Aorta (tissue), 5 donors: Measurements from ENCODE around the gene PPP3R2. TPM values are rescaled to one million over a fixed set of nuclear protein-coding genes. Genes with fewer than 3 reads are reported as not detected.

Experiments
- ATAC-seq: fragments of 200-7000 bp; cut with Tn5 transposase; one replicate; pipeline ENCODE4 v1.9.1; 2022; ENCODE audit warnings: moderate library complexity; ENCODE audit not compliant: low FRiP score
- DNase-seq, 2 donors: peaks; one replicate each; pipeline ENCODE4 v3.0.0-alpha.2; 2020
- H3K27ac ChIP-seq, 2 donors: one replicate each; pipeline ENCODE4 v1.5.1; 2013; ENCODE audit warnings: low read length in 2 of 2, mild to moderate bottlenecking in 2 of 2, moderate library complexity in 2 of 2, control low read depth in 1 of 2, inconsistent platforms in 1 of 2, low read depth in 1 of 2
- H3K27me3 ChIP-seq, 2 donors: one replicate each; pipeline ENCODE4 v1.6.1; 2013; ENCODE audit warnings: control low read depth in 1 of 2, low read length in 1 of 2, mild to moderate bottlenecking in 1 of 2, moderate library complexity in 1 of 2; ENCODE audit not compliant: insufficient read depth in 2 of 2, control insufficient read depth in 1 of 2
- H3K36me3 ChIP-seq, 2 donors: one replicate each; pipeline ENCODE4 v1.6.1; 2013; ENCODE audit warnings: control low read depth in 1 of 2, low read length in 1 of 2, mild to moderate bottlenecking in 1 of 2; ENCODE audit not compliant: insufficient read depth in 2 of 2, control insufficient read depth in 1 of 2
- H3K4me1 ChIP-seq, 2 donors: one replicate each; pipeline ENCODE4 v1.6.1; 2013; ENCODE audit warnings: low read length in 2 of 2, control low read depth in 1 of 2, mild to moderate bottlenecking in 1 of 2, moderate library complexity in 1 of 2; ENCODE audit not compliant: insufficient read depth in 2 of 2, control insufficient read depth in 1 of 2
- H3K4me3 ChIP-seq, 2 donors: one replicate each; pipeline ENCODE4 v1.5.1; 2013; ENCODE audit warnings: low read length in 2 of 2, control low read depth in 1 of 2, mild to moderate bottlenecking in 1 of 2
- H3K9me3 ChIP-seq: one replicate; pipeline ENCODE4 v1.6.1; 2013; ENCODE audit warnings: mild to moderate bottlenecking, low read length; ENCODE audit not compliant: control insufficient read depth
- WGBS, 2 donors: extraction: QIAGEN DNeasy Blood & Tissue Kit; methylation state at CpG; one replicate each; pipeline ENCODE4 v1.1.7; 2013; 5-methylcytosine and 5-hydroxymethylcytosine counted together
- intact Hi-C, 2 donors: fragments of 100-400 bp; cut with DNase I; formaldehyde crosslinking; loops; one replicate each; pipeline versions ENCODE4 v1.14.2 to v1.15.0; 2022
- polyA plus RNA-seq, 2 donors: library from polyadenylated mRNA; stranded (reverse); fragments of 200-250 nt; gene quantifications; one replicate each; pipeline ENCODE4 v1.2.3, GENCODE V29; 2013
- total RNA-seq, 2 donors: library from RNA; stranded (reverse); fragmentation: NEBNext Ultra II Directional; extraction: Animal tissue kit (Norgen Biotek cat#: 25700); gene quantifications; one replicate each; pipeline ENCODE4 v1.2.1, GENCODE V29; 2021
- donor health status: healthy with polysubstance abuse.
- donor health status: Bipolar disorder and iron deficiency.
- donor health status: DM: no; HTN: no; CAD: no.
- donor health status: DM: no; HTN: no; CAD: no.
- donor health status: DM: yes; HTN: yes; CAD: no.

PPP3R2 gene
- total and polyA plus RNA-seq, 4 donors: not detected

DNA sequence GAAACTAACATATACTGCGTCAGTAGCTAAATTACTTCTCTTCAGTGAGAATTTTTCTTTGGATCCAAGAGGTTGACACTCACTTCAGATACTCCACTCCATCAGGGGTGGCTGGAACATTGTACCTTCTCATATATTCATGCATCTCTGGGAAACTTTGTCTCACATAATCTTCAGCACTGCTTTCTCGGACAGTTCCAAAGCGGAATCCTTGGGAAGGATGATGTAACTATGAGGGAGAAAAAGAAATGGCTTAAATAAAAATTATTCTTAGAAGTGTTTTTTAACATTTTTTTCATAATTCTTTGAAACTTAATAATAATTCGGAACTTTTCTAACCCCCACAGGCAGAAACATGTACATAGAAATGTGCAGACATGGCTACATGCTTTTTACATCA is 33.4 kb upstream of the PPP3R2 start:
- intact Hi-C loops: no loop called here
- H3K9me3 ChIP-seq: no peaks in the 10 kb centered on the region
- no peak for DNase-seq

DNA sequence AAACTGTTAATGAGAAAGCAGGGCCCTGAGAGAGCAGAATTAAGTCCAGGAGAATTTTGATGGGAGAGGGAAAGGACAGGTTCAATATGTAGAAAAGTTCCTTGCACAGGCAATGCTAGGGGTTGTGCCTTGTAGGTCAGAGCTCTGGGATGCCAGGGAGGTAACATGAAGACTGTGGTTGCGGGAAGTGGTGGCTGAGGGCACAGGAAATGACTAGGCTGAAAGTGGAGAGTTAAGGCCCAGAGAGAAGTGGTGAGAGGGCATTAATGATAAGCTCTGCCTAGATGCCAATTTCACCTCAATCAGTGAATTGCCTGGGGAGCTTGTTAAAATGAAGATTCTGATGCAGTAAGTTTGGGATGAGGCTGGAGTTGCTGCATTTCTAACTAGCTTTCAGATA is 31.5 kb upstream of the PPP3R2 start:
- Histone ChIP-seq H3K4me1 (no peaks in the 10 kb centered on the region), H3K27ac (no peak overlapping the region), H3K4me3 (no peak overlapping the region), H3K36me3 (no peaks in the 10 kb centered on the region), H3K9me3 (no peaks in the 10 kb centered on the region), H3K27me3 (no peaks in the 10 kb centered on the region)
- ATAC-seq: no peak
- WGBS, 2 donors: 81 to 82% methylated on average over 1 of the region's 1 CpG
- DNase-seq: no peak
- intact Hi-C loops: no loop called here

More for the DNA sequence above, 33.4 kb upstream of the PPP3R2 start:
- Histone ChIP-seq H3K4me3 (no peak overlapping the region), H3K4me1 (no peaks in the 10 kb centered on the region), H3K27ac (no peak overlapping the region), H3K36me3 (no peaks in the 10 kb centered on the region), H3K27me3 (no peaks in the 10 kb centered on the region)
- ATAC-seq: no peak
- WGBS, 2 donors: 47 to 49% methylated on average over 4 of the region's 4 CpGs

DNA sequence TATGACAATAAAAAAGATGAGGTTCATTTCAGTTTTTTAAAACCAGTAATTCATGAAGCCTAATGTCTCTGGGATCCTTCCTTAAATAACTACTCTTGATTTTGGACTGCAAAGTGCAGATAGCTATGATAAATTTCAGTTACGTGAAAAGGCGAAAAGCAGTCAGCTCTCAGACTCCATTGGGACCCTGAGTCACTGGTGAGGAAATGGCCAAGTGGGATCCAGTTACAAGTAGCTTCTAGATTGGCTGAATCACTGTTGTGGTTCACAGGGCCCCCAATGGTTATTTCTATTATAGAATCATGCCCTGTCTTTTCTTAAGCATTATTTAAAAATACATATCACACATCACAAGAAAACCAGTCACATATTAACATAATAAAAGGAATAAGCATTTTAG is 31.1 kb upstream of the PPP3R2 start:
- intact Hi-C loops: no loop called here
- no peak for DNase-seq
- no peaks in the 10 kb centered on the region for H3K36me3 ChIP-seq
- ATAC-seq: no peak
- H3K4me1 ChIP-seq: no peaks in the 10 kb centered on the region
- no peaks in the 10 kb centered on the region for H3K9me3 ChIP-seq
- WGBS, 2 donors: 22 to 46% methylated on average over 2 of the region's 2 CpGs
- H3K27ac ChIP-seq: no peak overlapping the region
- no peaks in the 10 kb centered on the region for H3K27me3 ChIP-seq
- H3K4me3 ChIP-seq: no peak overlapping the region

DNA sequence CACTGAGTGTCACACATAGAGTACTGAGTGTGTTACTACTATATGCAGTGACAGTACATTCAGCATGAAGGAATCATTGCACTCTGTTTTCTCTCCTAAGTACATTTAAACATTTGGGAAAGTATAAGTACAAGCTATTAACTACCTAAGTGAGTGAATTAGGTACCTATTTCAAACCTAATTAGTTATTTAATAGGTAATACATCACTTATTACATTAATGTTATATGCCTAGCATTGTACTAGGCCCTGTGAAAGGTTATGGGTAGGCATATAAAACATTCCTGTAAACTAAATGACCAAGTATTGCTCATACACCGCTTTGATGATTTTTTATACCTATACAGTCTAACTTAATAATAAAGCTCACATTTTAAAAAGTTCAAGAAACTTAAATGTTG is 25.7 kb upstream of the PPP3R2 start:
- H3K4me1 ChIP-seq: no peaks in the 10 kb centered on the region

DNA sequence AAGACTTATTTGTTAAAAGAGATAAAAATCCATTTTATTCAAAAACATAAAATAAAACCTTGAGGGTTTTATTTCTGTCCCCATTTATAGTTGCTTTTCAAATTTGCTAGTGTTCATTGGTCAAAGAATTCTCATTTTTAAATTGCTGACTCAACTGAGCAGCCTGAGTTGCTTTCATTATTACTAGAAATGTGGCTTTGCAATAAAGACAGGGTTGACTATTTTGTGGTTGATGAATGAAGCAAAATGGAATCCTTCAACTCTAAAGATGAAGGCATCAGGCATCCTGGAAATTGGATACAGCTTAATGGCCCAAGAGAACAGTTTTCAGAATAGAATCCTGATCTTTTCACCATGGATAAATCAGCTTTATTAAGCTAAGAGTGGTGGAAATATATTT is 23.9 kb upstream of the PPP3R2 start:
- H3K27ac ChIP-seq: no peak overlapping the region
- DNase-seq (no peak), ATAC-seq (no peak)
- no peaks in the 10 kb centered on the region for H3K4me1 ChIP-seq
- no peak overlapping the region for H3K4me3 ChIP-seq
- intact Hi-C loops: no loop called here
- no peaks in the 10 kb centered on the region for H3K9me3 ChIP-seq
- no peaks in the 10 kb centered on the region for H3K27me3 ChIP-seq
- H3K36me3 ChIP-seq: no peaks in the 10 kb centered on the region

More for the DNA sequence above, 25.7 kb upstream of the PPP3R2 start:
- intact Hi-C loops: no loop called here
- 92 to 94% methylated on average over 1 of the region's 1 CpG for WGBS, 2 donors
- Histone ChIP-seq H3K27me3 (no peaks in the 10 kb centered on the region), H3K36me3 (no peaks in the 10 kb centered on the region), H3K9me3 (no peaks in the 10 kb centered on the region), H3K27ac (no peak overlapping the region), H3K4me3 (no peak overlapping the region)
- DNase-seq: no peak
- ATAC-seq: no peak

DNA sequence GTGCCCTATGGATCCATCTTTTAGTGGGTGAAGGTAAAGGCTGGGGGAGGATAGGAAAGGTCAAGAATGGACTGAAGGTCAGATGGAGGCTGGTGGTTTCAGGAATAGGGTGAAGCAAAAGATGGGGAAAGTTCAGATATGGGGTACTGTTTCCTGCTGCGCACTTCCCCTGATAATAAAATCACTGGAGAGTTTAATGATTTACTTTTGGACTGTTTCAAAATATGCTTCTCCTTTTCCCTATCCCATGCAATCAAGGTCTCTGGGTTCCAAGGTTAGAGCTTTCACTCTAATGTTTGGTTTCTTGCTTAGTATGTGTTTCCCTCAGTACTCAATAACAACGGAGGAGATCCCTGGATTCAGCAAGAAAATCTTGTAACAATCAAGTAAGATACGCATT is 10.8 kb upstream of the PPP3R2 start:
- 87% methylated on average over 3 of the region's 3 CpGs for WGBS, 2 donors
- intact Hi-C loops: no loop called here
- H3K27me3 ChIP-seq: no peaks in the 10 kb centered on the region

DNA sequence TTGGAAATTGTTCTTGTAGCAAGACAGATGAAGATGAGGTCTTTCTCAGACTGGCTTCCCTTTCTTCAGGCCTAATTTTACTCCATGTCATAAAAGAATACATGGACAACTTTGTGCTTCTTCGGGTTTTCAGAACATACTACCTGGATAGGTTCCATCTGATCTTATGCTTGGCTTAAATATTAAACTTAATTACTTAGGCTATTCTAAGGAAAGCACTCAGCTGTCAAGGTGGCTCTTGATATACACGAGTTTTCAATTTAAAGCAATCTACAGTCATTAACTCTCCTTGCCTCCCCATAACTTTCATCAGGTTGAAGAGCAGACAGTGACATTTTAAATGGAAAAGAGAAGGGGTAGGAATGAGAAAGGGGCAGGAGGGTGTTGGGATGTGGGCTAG is 9.5 kb upstream of the PPP3R2 start:
- Histone ChIP-seq H3K4me1 (no peaks in the 10 kb centered on the region), H3K27me3 (no peaks in the 10 kb centered on the region), H3K36me3 (no peaks in the 10 kb centered on the region), H3K9me3 (no peaks in the 10 kb centered on the region), H3K4me3 (no peak overlapping the region), H3K27ac (no peak overlapping the region)
- DNase-seq (no peak), ATAC-seq (no peak)
- intact Hi-C loops: no loop called here
- WGBS, 2 donors: 59 to 73% methylated on average over 2 of the region's 2 CpGs

More for the DNA sequence above, 10.8 kb upstream of the PPP3R2 start:
- Histone ChIP-seq H3K36me3 (no peaks in the 10 kb centered on the region), H3K27ac (no peak overlapping the region), H3K9me3 (no peaks in the 10 kb centered on the region), H3K4me1 (no peaks in the 10 kb centered on the region), H3K4me3 (no peak overlapping the region)
- ATAC-seq: no peak
- no peak for DNase-seq

DNA sequence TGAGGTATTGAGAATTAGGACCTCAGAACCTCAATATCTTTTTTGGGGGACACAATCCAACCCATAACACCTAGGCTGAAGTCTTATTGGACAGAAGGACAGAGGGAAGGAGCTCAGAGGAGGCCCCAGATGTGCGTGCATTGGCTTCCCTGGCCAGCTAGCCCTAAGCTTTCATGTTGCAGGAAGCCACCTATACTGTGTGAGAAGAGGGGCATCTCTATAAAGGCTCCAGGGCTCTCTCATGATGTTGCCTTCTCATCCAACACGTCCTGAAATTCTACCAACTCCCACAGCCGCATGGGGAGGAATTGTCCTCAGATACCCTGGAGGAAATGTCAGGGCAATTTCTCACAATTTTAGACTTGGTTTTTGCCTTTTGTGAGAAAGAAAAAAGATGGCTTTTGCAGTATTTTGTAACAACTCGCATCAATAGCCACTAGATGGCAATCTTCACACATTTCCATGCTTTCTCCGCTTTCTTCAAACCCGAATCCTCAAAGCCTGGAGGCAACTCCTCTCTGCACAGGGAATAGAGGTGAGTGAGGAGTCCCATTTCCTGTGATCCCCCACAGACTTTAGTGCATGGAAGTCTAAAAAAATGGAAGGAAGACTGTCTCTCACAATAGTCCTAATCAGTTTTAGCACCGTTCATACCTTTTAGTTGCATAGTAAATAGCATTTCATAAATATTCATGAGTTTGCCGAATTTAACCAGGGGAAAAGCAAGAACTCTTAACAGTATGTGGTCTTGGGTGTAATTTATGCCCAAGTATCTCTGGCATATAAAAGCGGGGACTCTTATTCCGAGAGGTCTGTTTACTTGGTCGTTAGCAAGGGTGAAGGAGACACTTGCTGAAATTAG is 7.4 kb upstream of the PPP3R2 start:
- DNase-seq (no peak), ATAC-seq (peak; percentile 73)
- intact Hi-C loops: no loop called here
- H3K4me1 ChIP-seq: no peaks in the 10 kb centered on the region
- WGBS, 2 donors: 17 to 18% methylated on average over 11 of the region's 11 CpGs
- no peaks in the 10 kb centered on the region for H3K27me3 ChIP-seq
- no peak overlapping the region for H3K27ac ChIP-seq
- H3K9me3 ChIP-seq: no peaks in the 10 kb centered on the region
- no peaks in the 10 kb centered on the region for H3K36me3 ChIP-seq
- no peak overlapping the region for H3K4me3 ChIP-seq

DNA sequence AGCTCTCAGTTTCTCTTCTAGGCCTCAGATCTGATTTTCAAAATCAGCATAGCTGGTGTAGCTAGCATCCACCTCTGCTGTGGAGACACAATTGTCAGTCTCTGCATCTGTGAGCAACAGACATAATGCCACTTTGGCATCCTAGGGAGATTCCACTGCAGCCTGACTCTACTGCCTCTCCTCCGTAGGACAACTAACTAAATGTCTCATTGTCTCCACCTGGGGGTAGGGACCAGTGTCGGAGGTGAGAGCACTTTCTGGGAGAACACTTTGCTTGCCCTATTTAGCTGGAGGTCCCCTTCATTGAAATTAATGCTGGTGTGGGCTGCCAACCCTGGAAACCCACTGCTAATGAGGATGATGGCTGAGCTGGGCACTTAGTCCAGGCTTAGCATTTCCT is 1.4 kb downstream of the PPP3R2 start:
- Histone ChIP-seq H3K4me3 (no peak overlapping the region), H3K27ac (no peak overlapping the region), H3K36me3 (no peaks in the 10 kb centered on the region), H3K27me3 (peaks cover 0 to 3% of the 10 kb centered on the region in 2 donors), H3K4me1 (no peaks in the 10 kb centered on the region), H3K9me3 (no peaks in the 10 kb centered on the region)
- ATAC-seq (no peak), DNase-seq (no peak)
- 70 to 78% methylated on average over 2 of the region's 2 CpGs for WGBS, 2 donors
- intact Hi-C loops: no loop called here
